GM10248 (cell line): ENCODE results near the gene S100B.

ENCODE experiments used
- CTCF ChIA-PET: fragments of 300-600 bp; sonication (Branson Sonifier 250); formaldehyde crosslinking; extraction: SDS; loops from one replicate; lab custom pipeline; 2021; ENCODE audit warnings: antibody characterized with exemption; lab: Yijun Ruan, JAX
- POLR2A ChIA-PET: fragments of 350-650 bp; sonication (Branson Sonifier 250); formaldehyde crosslinking; extraction: SDS; loops from one replicate; lab custom pipeline; 2020; ENCODE audit warnings: antibody characterized with exemption; lab: Yijun Ruan, JAX
- DNase-seq: peaks from one replicate; pipeline ENCODE4 v3.0.0; 2012; ENCODE audit errors: extremely low spot score
- CTCF ChIP-seq: IDR thresholded peaks from 2 replicates; pipeline ENCODE4 v1.5.1; 2012; ENCODE audit warnings: mild to moderate bottlenecking, low read depth; ENCODE audit errors: extremely low read depth, missing control alignments, control extremely low read depth

S100B gene

GRCh38 chr21:46554431-46555224 is 50.3 kb downstream of the S100B start:
- TF ChIP-seq CTCF: no peak
- ChIA-PET CTCF (interaction anchor here (1.3 kb wide), 1 partner anchor 19 kb away, joined by 3 read pairs; no protein-coding TSS in a partner anchor), POLR2A (no interaction called here)
- DNase-seq: no peak

- TF ChIP-seq CTCF: no peak
- POLR2A ChIA-PET: no interaction called here
- CTCF ChIA-PET: interaction anchor here (1.3 kb wide), 1 partner anchor 20 kb away, joined by 3 read pairs; no protein-coding TSS in a partner anchor
- DNase-seq: no peak
Measured at GRCh38 chr21:46553993-46554392, 50.9 kb downstream of the S100B start.

GRCh38 chr21:46552865-46553379 is 52.0 kb downstream of the S100B start:
- POLR2A ChIA-PET: interaction anchor here (0.5 kb wide), 1 partner anchor 17 kb away, joined by 3 read pairs; no protein-coding TSS in a partner anchor

GRCh38 chr21:46552274-46552673 is 52.6 kb downstream of the S100B start:
- ChIA-PET POLR2A (interaction anchor here (0.5 kb wide), 1 partner anchor 16 kb away, joined by 3 read pairs; no protein-coding TSS in a partner anchor), CTCF (interaction anchor here (0.8 to 1.3 kb wide), 4 partner anchors 13 to 88 kb away, joined by 3 to 4 read pairs (median 3); no protein-coding TSS in a partner anchor)
- no peak for TF ChIP-seq CTCF
- DNase-seq: no peak

More at GRCh38 chr21:46552865-46553379, 52.0 kb downstream of the S100B start:
- DNase-seq: no peak
- CTCF ChIA-PET: interaction anchor here (1.1 to 1.3 kb wide), 3 partner anchors 14 to 87 kb away, joined by 3 to 4 read pairs (median 3); no protein-coding TSS in a partner anchor
- TF ChIP-seq CTCF: no peak

- POLR2A ChIA-PET: no interaction called here
- CTCF ChIA-PET: interaction anchor here (0.8 to 1.3 kb wide), 5 partner anchors 13 to 88 kb away, joined by 3 to 4 read pairs (median 3); no protein-coding TSS in a partner anchor
- no peak for DNase-seq
- TF ChIP-seq CTCF: peak; percentile 24
Measured at GRCh38 chr21:46551636-46552241, 53.1 kb downstream of the S100B start.
